ENCODE results near the gene MX2.

MX2 gene

DNA sequence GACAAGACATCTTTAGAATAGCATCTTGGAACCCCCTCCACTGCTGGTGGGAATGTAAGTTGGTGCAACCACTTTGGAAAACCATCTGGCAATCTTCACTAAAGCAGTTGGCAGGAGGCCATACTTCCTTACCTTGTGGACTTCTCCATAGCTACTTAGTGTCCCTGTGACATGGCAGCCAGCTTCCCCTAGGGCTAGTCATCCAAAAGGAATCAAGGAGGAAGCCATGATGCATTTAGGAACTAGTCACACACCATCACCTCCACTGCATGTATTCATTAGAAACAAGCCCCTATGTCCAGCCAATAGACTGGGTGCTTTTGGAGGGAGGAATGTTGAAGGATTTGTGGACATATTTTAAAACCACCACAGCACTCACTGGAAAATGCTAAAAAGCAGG is 19.9 kb downstream of the MX2 start:
- in situ Hi-C loops (cut with MboI; ENCODE audit: low sequenced_read_pairs, unreplicated experiment) = no loop called here
- no peak for DNase-seq (ENCODE audit: low spot score)
- TF ChIP-seq, protein P1, sequence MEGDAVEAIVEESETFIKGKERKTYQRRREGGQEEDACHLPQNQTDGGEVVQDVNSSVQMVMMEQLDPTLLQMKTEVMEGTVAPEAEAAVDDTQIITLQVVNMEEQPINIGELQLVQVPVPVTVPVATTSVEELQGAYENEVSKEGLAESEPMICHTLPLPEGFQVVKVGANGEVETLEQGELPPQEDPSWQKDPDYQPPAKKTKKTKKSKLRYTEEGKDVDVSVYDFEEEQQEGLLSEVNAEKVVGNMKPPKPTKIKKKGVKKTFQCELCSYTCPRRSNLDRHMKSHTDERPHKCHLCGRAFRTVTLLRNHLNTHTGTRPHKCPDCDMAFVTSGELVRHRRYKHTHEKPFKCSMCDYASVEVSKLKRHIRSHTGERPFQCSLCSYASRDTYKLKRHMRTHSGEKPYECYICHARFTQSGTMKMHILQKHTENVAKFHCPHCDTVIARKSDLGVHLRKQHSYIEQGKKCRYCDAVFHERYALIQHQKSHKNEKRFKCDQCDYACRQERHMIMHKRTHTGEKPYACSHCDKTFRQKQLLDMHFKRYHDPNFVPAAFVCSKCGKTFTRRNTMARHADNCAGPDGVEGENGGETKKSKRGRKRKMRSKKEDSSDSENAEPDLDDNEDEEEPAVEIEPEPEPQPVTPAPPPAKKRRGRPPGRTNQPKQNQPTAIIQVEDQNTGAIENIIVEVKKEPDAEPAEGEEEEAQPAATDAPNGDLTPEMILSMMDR (IDR thresholded peaks at IDR 0.05; ENCODE audit: borderline replicate concordance, control extremely low read depth, extremely low read depth, insufficient read depth, missing control alignments) = no peak

DNA sequence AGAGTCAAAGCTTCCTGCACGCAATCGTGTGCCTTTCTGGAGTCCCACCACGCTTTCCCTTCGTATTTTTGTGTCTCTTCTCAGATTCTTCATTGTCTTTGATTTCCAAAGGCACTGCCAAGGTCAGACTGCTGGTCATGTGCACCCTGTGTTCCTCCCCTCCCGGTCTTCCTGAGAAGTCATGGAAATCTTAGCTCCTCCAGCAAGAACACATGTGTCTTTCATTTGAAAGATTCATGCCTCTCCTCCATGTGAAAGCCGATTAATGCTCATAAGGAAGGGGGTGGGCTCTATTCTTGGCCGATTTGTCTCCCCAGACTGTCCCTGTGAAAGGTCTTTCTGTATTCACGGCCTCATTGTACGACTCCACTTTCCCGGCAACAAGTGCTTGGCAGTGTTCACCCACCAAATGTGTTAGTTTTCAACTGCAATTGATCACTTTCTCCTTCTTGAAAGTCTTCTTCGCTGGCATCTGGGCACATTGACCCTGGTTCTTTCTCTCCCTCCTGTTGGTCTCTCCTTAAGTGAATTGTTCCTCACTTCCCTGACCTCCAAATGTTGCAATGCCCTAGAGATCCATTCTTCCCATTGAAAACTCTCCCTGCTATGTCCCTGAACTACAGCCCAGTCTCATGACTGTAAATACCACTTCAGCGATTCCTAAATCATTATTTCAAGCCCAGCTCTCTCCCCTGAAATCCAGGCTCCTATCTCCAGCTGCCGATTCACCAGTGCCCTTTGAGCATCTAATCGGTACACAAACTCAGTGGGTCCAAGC is 25.4 kb downstream of the MX2 start:
- in situ Hi-C loops (cut with MboI; ENCODE audit: low sequenced_read_pairs, unreplicated experiment) = no loop called here
- no peak for DNase-seq (ENCODE audit: low spot score)
- TF ChIP-seq, protein P1 (IDR thresholded peaks at IDR 0.05; ENCODE audit: borderline replicate concordance, control extremely low read depth, extremely low read depth, insufficient read depth, missing control alignments) = no peak

DNA sequence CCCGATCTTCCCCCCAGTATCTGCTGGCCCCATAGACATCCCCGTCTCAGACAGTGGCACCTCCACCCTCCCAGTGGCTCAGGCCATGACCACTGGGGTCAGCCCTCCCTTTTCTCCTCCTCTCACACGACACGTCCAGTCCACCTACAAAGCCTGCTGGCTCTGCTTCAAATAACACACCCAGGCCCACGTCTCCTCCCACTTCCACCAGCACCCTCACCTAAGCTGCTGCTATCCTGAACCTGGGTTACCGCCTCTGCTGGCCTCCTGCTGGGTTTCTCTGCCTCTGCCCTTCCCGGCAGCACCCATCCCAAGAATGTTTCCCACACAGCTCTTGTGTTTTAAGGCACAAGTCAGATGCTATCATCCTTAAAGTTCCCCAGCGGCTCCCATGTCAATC is 26.0 kb downstream of the MX2 start:
- in situ Hi-C loops (cut with MboI; ENCODE audit: low sequenced_read_pairs, unreplicated experiment) = no loop called here
- no peak for DNase-seq (ENCODE audit: low spot score)
- TF ChIP-seq, protein P1 (IDR thresholded peaks at IDR 0.05; ENCODE audit: borderline replicate concordance, control extremely low read depth, extremely low read depth, insufficient read depth, missing control alignments) = no peak

DNA sequence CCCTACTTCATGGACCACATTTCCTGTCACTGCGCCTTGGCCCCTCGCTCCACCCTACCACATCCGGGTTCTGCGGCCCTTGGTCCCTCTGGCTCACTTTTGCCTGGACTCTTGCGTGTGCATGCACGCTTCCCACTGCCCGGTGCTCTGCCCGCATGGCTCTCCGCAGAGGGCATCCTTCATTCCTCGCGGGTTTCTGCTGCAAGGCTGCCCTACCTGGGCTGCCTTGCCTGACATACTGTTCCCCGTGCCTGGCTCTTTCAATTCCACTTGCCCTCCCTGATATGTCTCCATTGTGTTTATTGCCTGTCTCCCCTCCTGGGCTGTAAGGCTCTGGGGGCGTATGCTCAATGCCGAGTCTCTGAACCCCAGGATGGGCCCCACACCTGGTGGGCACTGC is 26.4 kb downstream of the MX2 start:
- DNase-seq (ENCODE audit: low spot score) = no peak
- TF ChIP-seq, protein P1 (IDR thresholded peaks at IDR 0.05; ENCODE audit: borderline replicate concordance, control extremely low read depth, extremely low read depth, insufficient read depth, missing control alignments) = no peak
- in situ Hi-C loops (cut with MboI; ENCODE audit: low sequenced_read_pairs, unreplicated experiment) = no loop called here

DNA sequence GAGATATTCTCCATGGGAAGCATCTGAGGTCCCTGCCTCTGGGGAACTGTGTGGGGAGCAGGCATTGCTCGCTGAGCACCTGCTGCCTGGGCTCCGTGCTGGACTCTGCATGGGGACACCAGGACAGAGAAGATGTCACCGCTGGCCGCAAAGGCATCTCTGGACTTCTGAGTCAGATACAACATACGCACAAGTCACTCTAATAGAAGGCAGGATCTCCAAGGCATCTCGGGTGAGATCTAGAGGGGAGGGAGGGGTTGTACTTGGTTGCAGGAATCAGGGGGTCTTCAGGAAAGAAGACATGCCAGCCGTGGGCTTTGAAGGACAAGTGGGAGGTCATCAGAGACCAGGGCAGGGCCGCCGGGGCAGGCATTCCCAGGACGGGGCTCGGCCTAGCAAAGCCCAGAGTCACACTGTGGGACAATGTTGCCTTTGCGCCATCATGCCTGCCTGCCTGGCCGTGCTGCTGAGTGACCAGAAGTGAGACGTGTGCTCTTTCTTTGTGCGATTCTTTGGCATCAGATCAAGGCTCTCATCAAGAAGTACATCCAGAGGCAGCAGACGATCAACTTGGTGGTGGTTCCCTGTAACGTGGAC is 28.3 kb downstream of the MX2 start:
- DNase-seq (ENCODE audit: low spot score) = no peak
- TF ChIP-seq, protein P1 (IDR thresholded peaks at IDR 0.05; ENCODE audit: borderline replicate concordance, control extremely low read depth, extremely low read depth, insufficient read depth, missing control alignments) = no peak
- in situ Hi-C loops (cut with MboI; ENCODE audit: low sequenced_read_pairs, unreplicated experiment) = no loop called here

DNA sequence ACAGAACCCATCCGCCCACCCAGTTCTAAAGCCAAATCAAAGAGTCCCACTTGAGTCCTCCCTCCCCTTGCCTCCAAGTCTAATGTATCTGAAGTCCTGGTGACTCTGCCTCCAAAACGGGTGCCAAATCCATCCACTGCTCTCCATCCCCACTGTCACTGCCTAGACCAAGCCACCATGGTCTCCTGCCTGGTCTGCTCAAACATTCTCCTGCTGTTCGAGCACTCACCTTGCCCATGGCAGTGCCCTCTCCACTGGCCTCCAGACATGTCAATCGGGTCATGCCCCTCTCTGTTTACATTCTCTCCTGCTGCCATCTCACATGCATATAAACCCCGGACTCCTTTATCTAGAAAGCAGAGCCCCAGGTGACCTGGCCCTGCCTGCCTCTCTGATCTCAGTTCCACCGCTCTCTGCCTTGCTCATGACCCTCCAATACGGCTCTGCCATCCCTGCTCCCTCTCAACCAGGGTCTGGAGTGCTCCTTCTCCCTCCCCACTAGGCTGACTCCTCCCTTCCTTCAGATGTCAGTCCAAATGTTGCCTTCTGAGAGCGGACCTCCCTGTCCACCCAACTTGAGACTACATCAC is 32.1 kb downstream of the MX2 start:
- in situ Hi-C loops (cut with MboI; ENCODE audit: low sequenced_read_pairs, unreplicated experiment) = no loop called here
- DNase-seq (ENCODE audit: low spot score) = no peak
- TF ChIP-seq, protein P1 (IDR thresholded peaks at IDR 0.05; ENCODE audit: borderline replicate concordance, control extremely low read depth, extremely low read depth, insufficient read depth, missing control alignments) = no peak

Measured in GM13976 (cell line).